A549 (cell line): ENCODE measurements around the gene HMSD. TPM values are rescaled to one million over a fixed set of nuclear protein-coding genes. Genes with fewer than 3 reads are reported as not detected.

Experiments used
- ATAC-seq, 2 experiments: fragments of 200-7000 bp in 1 of 2; fragments of >200 bp in 1 of 2; cut with Nextera tagmentation in 1 of 2; cut with Tn5 transposase in 1 of 2; 3 replicates each; pipeline versions ENCODE4 v1.8.0 to v1.9.1; 2018 to 2020; ENCODE audit warnings: mild to moderate bottlenecking in 1 of 2, moderate library complexity in 1 of 2
- CTCF ChIA-PET: fragments of 300-600 bp; sonication (Branson Sonifier 250); formaldehyde crosslinking; extraction: SDS; loops from one replicate; lab custom pipeline; 2021; ENCODE audit warnings: antibody characterized with exemption, inconsistent platforms; lab: Yijun Ruan, JAX
- POLR2A ChIA-PET: fragments of 350-600 bp; formaldehyde crosslinking; extraction: SDS; loops from one replicate; lab custom pipeline; 2021; ENCODE audit warnings: antibody characterized with exemption, inconsistent platforms; lab: Yijun Ruan, JAX
- DNase-seq, 2 experiments: peaks; one replicate each; pipeline versions ENCODE4 v3.0.0 to v3.0.0-alpha.2; 2011 to 2016; ENCODE audit warnings: low read depth in 1 of 2, low spot score in 1 of 2
- FAIRE-seq: peaks from 2 replicates; lab custom pipeline; 2011; peaks lifted over from hg19 to GRCh38; lab: Jason Lieb, UNC
- H3K27ac ChIP-seq, 2 experiments: fragments of >200 bp; sonication (Bioruptor Twin); formaldehyde crosslinking; 3 replicates each; pipeline ENCODE4 v1.5.1; 2016 to 2017
- H3K4me1 ChIP-seq: fragments of >200 bp; sonication (Bioruptor Twin); formaldehyde crosslinking; 3 replicates; pipeline ENCODE4 v1.6.1; 2016
- H3K4me2 ChIP-seq: fragments of >200 bp; sonication (Bioruptor Twin); formaldehyde crosslinking; 3 replicates; pipeline ENCODE4 v1.6.1; 2016
- H3K4me3 ChIP-seq: fragments of >200 bp; sonication (Bioruptor Twin); formaldehyde crosslinking; 3 replicates; pipeline ENCODE4 v1.5.1; 2016
- H3K9me3 ChIP-seq: fragments of >200 bp; sonication (Bioruptor Twin); formaldehyde crosslinking; 3 replicates; pipeline ENCODE4 v1.6.1; 2016
- BHLHE40 ChIP-seq: IDR thresholded peaks from 2 replicates; pipeline ENCODE4 v1.6.1; 2012; ENCODE audit warnings: low read depth, low read length, inconsistent platforms
- CBX2 ChIP-seq: fragments of 200-600 bp; sonication (generic); IDR thresholded peaks from 2 replicates; pipeline ENCODE4 v1.6.1; 2016; ENCODE audit warnings: low read depth, mild to moderate bottlenecking, borderline replicate concordance
- CBX8 ChIP-seq: fragments of 200-600 bp; sonication (generic); IDR thresholded peaks from 2 replicates; pipeline ENCODE4 v1.6.1; 2016
- CEBPB ChIP-seq, 2 experiments: fragments of >200 bp in 1 of 2; sonication (Bioruptor Twin) in 1 of 2; formaldehyde crosslinking in 1 of 2; IDR thresholded peaks; 2 replicates each; pipeline ENCODE4 v1.6.1; 2012 to 2016
- CHD4 ChIP-seq: fragments of 200-600 bp; sonication (generic); IDR thresholded peaks from 2 replicates; pipeline ENCODE4 v1.6.1; 2016; ENCODE audit warnings: antibody characterized with exemption, mild to moderate bottlenecking, borderline replicate concordance
- EHF ChIP-seq: fragments of 250-450 bp; sonication (Bioruptor Pico); IDR thresholded peaks from 2 replicates; pipeline ENCODE4 v1.5.0; 2020; ENCODE audit warnings: mild to moderate bottlenecking
- FOSB ChIP-seq: fragments of 250-450 bp; sonication (Bioruptor Pico); IDR thresholded peaks from 2 replicates; pipeline ENCODE4 v1.5.0; 2020; ENCODE audit warnings: mild to moderate bottlenecking, moderate library complexity
- FOXS1 ChIP-seq: fragments of 250-450 bp; sonication (Bioruptor Pico); IDR thresholded peaks from 2 replicates; pipeline ENCODE4 v1.5.0; 2020; ENCODE audit warnings: mild to moderate bottlenecking, moderate library complexity
- GATA3 ChIP-seq: IDR thresholded peaks from 2 replicates; pipeline ENCODE4 v1.6.1; 2012; ENCODE audit warnings: borderline replicate concordance
- HDAC2 ChIP-seq: fragments of 200-600 bp; sonication (generic); IDR thresholded peaks from 2 replicates; pipeline ENCODE4 v1.6.1; 2016
- HOXB13 ChIP-seq: fragments of 250-450 bp; sonication (Bioruptor Pico); IDR thresholded peaks from 2 replicates; pipeline ENCODE4 v1.5.0; 2020; ENCODE audit warnings: low read depth, mild to moderate bottlenecking, moderate library complexity
- HOXB5 ChIP-seq: fragments of 250-450 bp; sonication (Bioruptor Pico); IDR thresholded peaks from 2 replicates; pipeline ENCODE4 v1.5.0; 2020; ENCODE audit warnings: mild to moderate bottlenecking, moderate library complexity
- JUN ChIP-seq, 2 experiments: fragments of >200 bp; sonication (Bioruptor Twin); formaldehyde crosslinking; IDR thresholded peaks; 2 replicates in 1 of 2; 3 replicates in 1 of 2; pipeline ENCODE4 v1.6.1; 2016 to 2017
- KDM1A ChIP-seq: fragments of 200-600 bp; sonication (generic); IDR thresholded peaks from 2 replicates; pipeline ENCODE4 v1.6.1; 2016; ENCODE audit warnings: low read depth, mild to moderate bottlenecking
- MAZ ChIP-seq: fragments of 150-350 bp; IDR thresholded peaks from 2 replicates; pipeline ENCODE4 v1.6.1; 2014; ENCODE audit warnings: antibody characterized with exemption, low read depth, low read length, borderline replicate concordance
- NFE2L2 ChIP-seq: fragments of 150-350 bp; conservative IDR thresholded peaks from 2 replicates; pipeline ENCODE4 v1.6.1; 2014; ENCODE audit warnings: low read length
- NR3C1 ChIP-seq: fragments of >200 bp; sonication (Bioruptor Twin); formaldehyde crosslinking; IDR thresholded peaks from 3 replicates; pipeline ENCODE4 v1.6.1; 2017
- PHF8 ChIP-seq: fragments of 200-600 bp; sonication (generic); IDR thresholded peaks from 2 replicates; pipeline ENCODE4 v1.6.1; 2016; ENCODE audit warnings: low read depth, mild to moderate bottlenecking, antibody characterized with exemption, moderate library complexity, borderline replicate concordance
- RNF2 ChIP-seq: fragments of 200-600 bp; sonication (generic); IDR thresholded peaks from 2 replicates; pipeline ENCODE4 v1.6.1; 2016; ENCODE audit warnings: low read depth, mild to moderate bottlenecking, antibody characterized with exemption, moderate library complexity, borderline replicate concordance
- SREBF2 ChIP-seq: fragments of 450-650 bp; IDR thresholded peaks from 2 replicates; pipeline ENCODE4 v1.6.1; 2014; ENCODE audit warnings: mild to moderate bottlenecking, moderate library complexity
- TP53 ChIP-seq: fragments of 250-450 bp; sonication (Bioruptor Pico); IDR thresholded peaks from 2 replicates; pipeline ENCODE4 v1.5.0; 2021; ENCODE audit warnings: mild to moderate bottlenecking, moderate library complexity
- WGBS: methylation state at CpG from one replicate; pipeline ENCODE4 v1.1.6; 2017; ENCODE audit errors: missing lambda C conversion rate; 5-methylcytosine and 5-hydroxymethylcytosine counted together
- polyA plus RNA-seq, 4 experiments: library from polyadenylated mRNA; depleted of rRNA in 3 of 4; stranded (reverse); fragments of >200 nt; fragmentation: RNase III in 1 of 4; extraction: RNeasy Plus Mini Kit Qiagen cat#74134 plus additional on column Dnase treatment in 1 of 4; gene quantifications; 2 replicates in 3 of 4; 3 replicates in 1 of 4; pipeline ENCODE4 v1.2.3, GENCODE V29; 2011 to 2017
- TF ChIP-seq, protein P1 (sequence below): fragments of >200 bp; sonication (Bioruptor Twin); formaldehyde crosslinking; IDR thresholded peaks from 3 replicates; pipeline ENCODE4 v1.5.1; 2016
- TF ChIP-seq, protein P2 (sequence below): IDR thresholded peaks from 2 replicates; pipeline ENCODE4 v1.6.1; 2012
- TF ChIP-seq, protein P3 (sequence below): fragments of >200 bp; sonication (Bioruptor Twin); formaldehyde crosslinking; IDR thresholded peaks from 3 replicates; pipeline ENCODE4 v1.6.1; 2016
- TF ChIP-seq, protein P4 (sequence below): fragments of 250-450 bp; sonication (Bioruptor Pico); IDR thresholded peaks from 2 replicates; pipeline ENCODE4 v1.5.0; 2020; ENCODE audit warnings: low read depth, mild to moderate bottlenecking, moderate library complexity

The HMSD gene
- polyA plus RNA-seq, 2 of the 4 experiments (the other 2 are of a cell fraction), result 0.13 to 0.23 TPM

DNA sequence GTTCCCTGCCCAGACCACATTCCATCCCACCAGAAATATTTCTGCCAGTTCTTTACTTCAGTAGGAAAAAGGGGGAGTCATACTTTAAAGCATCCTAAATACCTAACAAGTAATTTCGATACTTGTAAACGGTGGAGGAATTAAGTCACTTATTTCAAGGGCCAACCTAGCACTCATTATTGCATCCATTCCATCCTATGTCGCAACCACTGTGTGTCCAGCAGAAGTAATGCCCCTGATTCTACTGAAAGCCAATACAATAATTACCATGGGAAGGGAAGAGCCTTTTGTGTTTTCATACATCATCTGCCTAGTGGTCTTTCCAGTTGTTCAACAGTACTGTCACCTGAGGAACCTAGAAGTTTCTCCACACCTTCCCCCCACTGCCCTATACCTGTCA is 33.3 kb downstream of the HMSD start:
- FAIRE-seq (no peak), ATAC-seq (no peak), DNase-seq (no peak)
- TF ChIP-seq, protein P1, sequence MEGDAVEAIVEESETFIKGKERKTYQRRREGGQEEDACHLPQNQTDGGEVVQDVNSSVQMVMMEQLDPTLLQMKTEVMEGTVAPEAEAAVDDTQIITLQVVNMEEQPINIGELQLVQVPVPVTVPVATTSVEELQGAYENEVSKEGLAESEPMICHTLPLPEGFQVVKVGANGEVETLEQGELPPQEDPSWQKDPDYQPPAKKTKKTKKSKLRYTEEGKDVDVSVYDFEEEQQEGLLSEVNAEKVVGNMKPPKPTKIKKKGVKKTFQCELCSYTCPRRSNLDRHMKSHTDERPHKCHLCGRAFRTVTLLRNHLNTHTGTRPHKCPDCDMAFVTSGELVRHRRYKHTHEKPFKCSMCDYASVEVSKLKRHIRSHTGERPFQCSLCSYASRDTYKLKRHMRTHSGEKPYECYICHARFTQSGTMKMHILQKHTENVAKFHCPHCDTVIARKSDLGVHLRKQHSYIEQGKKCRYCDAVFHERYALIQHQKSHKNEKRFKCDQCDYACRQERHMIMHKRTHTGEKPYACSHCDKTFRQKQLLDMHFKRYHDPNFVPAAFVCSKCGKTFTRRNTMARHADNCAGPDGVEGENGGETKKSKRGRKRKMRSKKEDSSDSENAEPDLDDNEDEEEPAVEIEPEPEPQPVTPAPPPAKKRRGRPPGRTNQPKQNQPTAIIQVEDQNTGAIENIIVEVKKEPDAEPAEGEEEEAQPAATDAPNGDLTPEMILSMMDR, result no peak
- TF ChIP-seq NR3C1 (no peak), EHF (CRISPR knock-in tag) (no peak), NFE2L2 (no peak), FOXS1 (CRISPR knock-in tag) (no peak), KDM1A (no peak), CHD4 (no peak), CBX2 (no peak), CEBPB (IDR thresholded peaks at IDR 0.05) (no peak), FOSB (CRISPR knock-in tag) (no peak), TP53 (CRISPR knock-in tag) (no peak)
- TF ChIP-seq, protein P2, sequence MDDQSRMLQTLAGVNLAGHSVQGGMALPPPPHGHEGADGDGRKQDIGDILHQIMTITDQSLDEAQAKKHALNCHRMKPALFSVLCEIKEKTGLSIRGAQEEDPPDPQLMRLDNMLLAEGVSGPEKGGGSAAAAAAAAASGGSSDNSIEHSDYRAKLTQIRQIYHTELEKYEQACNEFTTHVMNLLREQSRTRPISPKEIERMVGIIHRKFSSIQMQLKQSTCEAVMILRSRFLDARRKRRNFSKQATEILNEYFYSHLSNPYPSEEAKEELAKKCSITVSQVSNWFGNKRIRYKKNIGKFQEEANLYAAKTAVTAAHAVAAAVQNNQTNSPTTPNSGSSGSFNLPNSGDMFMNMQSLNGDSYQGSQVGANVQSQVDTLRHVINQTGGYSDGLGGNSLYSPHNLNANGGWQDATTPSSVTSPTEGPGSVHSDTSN, result no peak
- TF ChIP-seq, protein P3, sequence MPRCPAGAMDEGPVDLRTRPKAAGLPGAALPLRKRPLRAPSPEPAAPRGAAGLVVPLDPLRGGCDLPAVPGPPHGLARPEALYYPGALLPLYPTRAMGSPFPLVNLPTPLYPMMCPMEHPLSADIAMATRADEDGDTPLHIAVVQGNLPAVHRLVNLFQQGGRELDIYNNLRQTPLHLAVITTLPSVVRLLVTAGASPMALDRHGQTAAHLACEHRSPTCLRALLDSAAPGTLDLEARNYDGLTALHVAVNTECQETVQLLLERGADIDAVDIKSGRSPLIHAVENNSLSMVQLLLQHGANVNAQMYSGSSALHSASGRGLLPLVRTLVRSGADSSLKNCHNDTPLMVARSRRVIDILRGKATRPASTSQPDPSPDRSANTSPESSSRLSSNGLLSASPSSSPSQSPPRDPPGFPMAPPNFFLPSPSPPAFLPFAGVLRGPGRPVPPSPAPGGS, result no peak
- ChIA-PET POLR2A (no interaction called here), CTCF (interaction anchor here (0.6 to 2.3 kb wide), 2 partner anchors 12 to 19 kb away, joined by 3 to 10 read pairs; no protein-coding TSS in a partner anchor)
- no peak overlapping the region for H3K4me3 ChIP-seq
- 75% methylated on average over 3 of the region's 3 CpGs for WGBS
- H3K9me3 ChIP-seq, result no peaks in the 10 kb centered on the region
- H3K4me2 ChIP-seq, result no peak overlapping the region
- H3K27ac ChIP-seq, result no peak overlapping the region
- 0 out of 3 replicates have a peak, but pooled peaks cover 3% of the 10 kb centered on the region for H3K4me1 ChIP-seq

- CTCF ChIA-PET, result interaction anchor here (1.5 to 3.9 kb wide), 2 partner anchors 7 to 8 kb away, joined by 3 to 25 read pairs; no protein-coding TSS in a partner anchor
- 79% methylated on average over 7 of the region's 7 CpGs for WGBS
- TF ChIP-seq HDAC2 (no peak), HOXB13 (CRISPR knock-in tag) (no peak), MAZ (no peak), PHF8 (no peak), SREBF2 (no peak), NR3C1 (no peak), BHLHE40 (no peak), CBX8 (no peak), JUN (IDR thresholded peaks at IDR 0.05) (no peak), FOXS1 (CRISPR knock-in tag) (no peak), RNF2 (no peak), GATA3 (no peak), HOXB5 (no peak)
- TF ChIP-seq, protein P1, result no peak
- TF ChIP-seq, protein P4, sequence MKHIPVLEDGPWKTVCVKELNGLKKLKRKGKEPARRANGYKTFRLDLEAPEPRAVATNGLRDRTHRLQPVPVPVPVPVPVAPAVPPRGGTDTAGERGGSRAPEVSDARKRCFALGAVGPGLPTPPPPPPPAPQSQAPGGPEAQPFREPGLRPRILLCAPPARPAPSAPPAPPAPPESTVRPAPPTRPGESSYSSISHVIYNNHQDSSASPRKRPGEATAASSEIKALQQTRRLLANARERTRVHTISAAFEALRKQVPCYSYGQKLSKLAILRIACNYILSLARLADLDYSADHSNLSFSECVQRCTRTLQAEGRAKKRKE (CRISPR knock-in tag), result no peak
- TF ChIP-seq, protein P3, result no peak
These were observed 37.8 kb downstream of the HMSD start for GRCh38 chr18:63986885-63987284.

More at GRCh38 chr18:63986885-63987284, 37.8 kb downstream of the HMSD start:
- no peak overlapping the region for H3K4me2 ChIP-seq
- ATAC-seq, result no peak
- H3K9me3 ChIP-seq, result no peaks in the 10 kb centered on the region
- H3K27ac ChIP-seq, result no peak overlapping the region
- DNase-seq, result no peak
- POLR2A ChIA-PET, result interaction anchor here (1.1 kb wide), 1 partner anchor 16 kb away, joined by 5 read pairs; no protein-coding TSS in a partner anchor
- no peak for FAIRE-seq
- no peak overlapping the region for H3K4me3 ChIP-seq
- H3K4me1 ChIP-seq, result no peaks in the 10 kb centered on the region
